ENCODE data around the gene CRYBB3.

CRYBB3 gene

GRCh38 chr22:25213221-25213620 lies 13.6 kb downstream of the CRYBB3 start:
- no peak overlapping the region for H3K27ac ChIP-seq (ENCODE audit: insufficient read depth in 1 of 2, low read depth in 1 of 2, low read length in 2 of 2, poor library complexity in 1 of 2, severe bottlenecking in 2 of 2)
- H3K4me1 ChIP-seq (ENCODE audit: control extremely low read depth in 1 of 4, control insufficient read depth in 4 of 4, insufficient read depth in 4 of 4, low read length in 3 of 4) = no peaks in the 10 kb centered on the region
- ChIA-PET CTCF (interaction anchor here (3.6 kb wide), 1 partner anchor 12 kb away, joined by 13 read pairs; no protein-coding TSS in a partner anchor), POLR2A (no interaction called here)
- no peak overlapping the region for H3K4me3 ChIP-seq (ENCODE audit: control insufficient read depth in 1 of 7, extremely low read depth in 1 of 7, insufficient read depth in 4 of 7, low read depth in 2 of 7, low read length in 6 of 7)
- no peaks in the 10 kb centered on the region for H3K36me3 ChIP-seq (ENCODE audit: control insufficient read depth in 4 of 4, insufficient read depth in 4 of 4, low read length in 3 of 4)
- 90% methylated on average over 3 of the region's 3 CpGs for WGBS (ENCODE audit: insufficient coverage)
- peaks cover 0 to 5% (median 0%) of the 10 kb centered on the region in 5 experiments for H3K27me3 ChIP-seq (replicated peaks in 2 of 5; ENCODE audit: control insufficient read depth in 4 of 5, insufficient read depth in 5 of 5, low read length in 4 of 5)
- peaks cover 0 to 3% (median 0%) of the 10 kb centered on the region in 5 experiments for H3K9me3 ChIP-seq (ENCODE audit: control extremely low read depth in 1 of 5, control insufficient read depth in 4 of 5, insufficient read depth in 2 of 5, low read depth in 1 of 5, low read length in 4 of 5)
- no peak for DNase-seq

- Histone ChIP-seq H3K4me3 (ENCODE audit: control insufficient read depth in 1 of 7, extremely low read depth in 1 of 7, insufficient read depth in 4 of 7, low read depth in 2 of 7, low read length in 6 of 7) (no peak overlapping the region), H3K36me3 (ENCODE audit: control insufficient read depth in 4 of 4, insufficient read depth in 4 of 4, low read length in 3 of 4) (no peaks in the 10 kb centered on the region), H3K4me1 (ENCODE audit: control extremely low read depth in 1 of 4, control insufficient read depth in 4 of 4, insufficient read depth in 4 of 4, low read length in 3 of 4) (no peaks in the 10 kb centered on the region), H3K9me3 (ENCODE audit: control extremely low read depth in 1 of 5, control insufficient read depth in 4 of 5, insufficient read depth in 2 of 5, low read depth in 1 of 5, low read length in 4 of 5) (peaks cover 0 to 3% (median 0%) of the 10 kb centered on the region in 5 experiments), H3K27ac (ENCODE audit: insufficient read depth in 1 of 2, low read depth in 1 of 2, low read length in 2 of 2, poor library complexity in 1 of 2, severe bottlenecking in 2 of 2) (no peak overlapping the region), H3K27me3 (replicated peaks in 2 of 5; ENCODE audit: control insufficient read depth in 4 of 5, insufficient read depth in 5 of 5, low read length in 4 of 5) (peaks cover 0 to 22% (median 3%) of the 10 kb centered on the region in 5 experiments)
- CTCF ChIA-PET = interaction anchor here (1.3 kb wide), 1 partner anchor 14 kb away, joined by 3 read pairs; no protein-coding TSS in a partner anchor
- POLR2A ChIA-PET = no interaction called here
- 80% methylated on average over 1 of the region's 2 CpGs for WGBS (ENCODE audit: insufficient coverage)
- no peak for DNase-seq
Observed at GRCh38 chr22:25216230-25216629, 16.6 kb downstream of the CRYBB3 start.

- WGBS (ENCODE audit: insufficient coverage) = 89% methylated on average over 19 of the region's 19 CpGs
- H3K9me3 ChIP-seq (ENCODE audit: control extremely low read depth in 1 of 5, control insufficient read depth in 4 of 5, insufficient read depth in 2 of 5, low read depth in 1 of 5, low read length in 4 of 5) = no peaks in the 10 kb centered on the region
- H3K4me3 ChIP-seq (ENCODE audit: control insufficient read depth in 1 of 7, extremely low read depth in 1 of 7, insufficient read depth in 4 of 7, low read depth in 2 of 7, low read length in 6 of 7) = no peak within 1 kb of the TSS
- no peaks in the 10 kb centered on the region for H3K36me3 ChIP-seq (ENCODE audit: control insufficient read depth in 4 of 4, insufficient read depth in 4 of 4, low read length in 3 of 4)
- H3K27ac ChIP-seq (ENCODE audit: insufficient read depth in 1 of 2, low read depth in 1 of 2, low read length in 2 of 2, poor library complexity in 1 of 2, severe bottlenecking in 2 of 2) = no peak within 1 kb of the TSS
- CTCF ChIA-PET = no interaction called here
- H3K4me1 ChIP-seq (ENCODE audit: control extremely low read depth in 1 of 4, control insufficient read depth in 4 of 4, insufficient read depth in 4 of 4, low read length in 3 of 4) = no peaks in the 10 kb centered on the region
- POLR2A ChIA-PET = no interaction called here
- DNase-seq = no peak
- peaks cover 0 to 31% (median 3%) of the 10 kb centered on the region in 5 experiments for H3K27me3 ChIP-seq (replicated peaks in 2 of 5; ENCODE audit: control insufficient read depth in 4 of 5, insufficient read depth in 5 of 5, low read length in 4 of 5)
Observed at GRCh38 chr22:25219211-25219689, 19.6 kb downstream of the CRYBB3 start, which contains the start of gene CRYBB2. Gene CRYBB2, plus strand, starts transcription at chr22:25219639. Its CDS starts 1,791 bp downstream, at chr22:25221430.

- H3K4me3 ChIP-seq (ENCODE audit: control insufficient read depth in 1 of 7, extremely low read depth in 1 of 7, insufficient read depth in 4 of 7, low read depth in 2 of 7, low read length in 6 of 7) = no peak overlapping the region
- POLR2A ChIA-PET = no interaction called here
- WGBS (ENCODE audit: insufficient coverage) = no CpG with 5 or more reads among the region's 4 CpGs
- no peaks in the 10 kb centered on the region for H3K9me3 ChIP-seq (ENCODE audit: control extremely low read depth in 1 of 5, control insufficient read depth in 4 of 5, insufficient read depth in 2 of 5, low read depth in 1 of 5, low read length in 4 of 5)
- CTCF ChIA-PET = interaction anchor here (1.0 kb wide), 1 partner anchor 18 kb away, joined by 4 read pairs; no protein-coding TSS in a partner anchor
- H3K4me1 ChIP-seq (ENCODE audit: control extremely low read depth in 1 of 4, control insufficient read depth in 4 of 4, insufficient read depth in 4 of 4, low read length in 3 of 4) = no peaks in the 10 kb centered on the region
- no peak for DNase-seq
- no peaks in the 10 kb centered on the region for H3K36me3 ChIP-seq (ENCODE audit: control insufficient read depth in 4 of 4, insufficient read depth in 4 of 4, low read length in 3 of 4)
- peaks cover 0 to 38% (median 6%) of the 10 kb centered on the region in 5 experiments for H3K27me3 ChIP-seq (replicated peaks in 2 of 5; ENCODE audit: control insufficient read depth in 4 of 5, insufficient read depth in 5 of 5, low read length in 4 of 5)
- H3K27ac ChIP-seq (ENCODE audit: insufficient read depth in 1 of 2, low read depth in 1 of 2, low read length in 2 of 2, poor library complexity in 1 of 2, severe bottlenecking in 2 of 2) = no peak overlapping the region
Observed at GRCh38 chr22:25219948-25220442, 20.3 kb downstream of the CRYBB3 start.

- CTCF ChIA-PET = no interaction called here
- WGBS (ENCODE audit: insufficient coverage) = 96% methylated on average over 6 of the region's 8 CpGs
- no peaks in the 10 kb centered on the region for H3K9me3 ChIP-seq (ENCODE audit: control extremely low read depth in 1 of 5, control insufficient read depth in 4 of 5, insufficient read depth in 2 of 5, low read depth in 1 of 5, low read length in 4 of 5)
- H3K27me3 ChIP-seq (replicated peaks in 2 of 5; ENCODE audit: control insufficient read depth in 4 of 5, insufficient read depth in 5 of 5, low read length in 4 of 5) = peaks cover 0 to 40% (median 8%) of the 10 kb centered on the region in 5 experiments
- H3K4me1 ChIP-seq (ENCODE audit: control extremely low read depth in 1 of 4, control insufficient read depth in 4 of 4, insufficient read depth in 4 of 4, low read length in 3 of 4) = no peaks in the 10 kb centered on the region
- H3K4me3 ChIP-seq (ENCODE audit: control insufficient read depth in 1 of 7, extremely low read depth in 1 of 7, insufficient read depth in 4 of 7, low read depth in 2 of 7, low read length in 6 of 7) = no peak overlapping the region
- no peak for DNase-seq
- H3K36me3 ChIP-seq (ENCODE audit: control insufficient read depth in 4 of 4, insufficient read depth in 4 of 4, low read length in 3 of 4) = no peaks in the 10 kb centered on the region
- H3K27ac ChIP-seq (ENCODE audit: insufficient read depth in 1 of 2, low read depth in 1 of 2, low read length in 2 of 2, poor library complexity in 1 of 2, severe bottlenecking in 2 of 2) = no peak overlapping the region
- POLR2A ChIA-PET = no interaction called here
Observed at GRCh38 chr22:25221790-25222189, 22.1 kb downstream of the CRYBB3 start.

GRCh38 chr22:25223269-25223850 lies 23.7 kb downstream of the CRYBB3 start:
- H3K9me3 ChIP-seq (ENCODE audit: control extremely low read depth in 1 of 5, control insufficient read depth in 4 of 5, insufficient read depth in 2 of 5, low read depth in 1 of 5, low read length in 4 of 5) = no peaks in the 10 kb centered on the region
- ChIA-PET CTCF (no interaction called here), POLR2A (no interaction called here)
- no peaks in the 10 kb centered on the region for H3K4me1 ChIP-seq (ENCODE audit: control extremely low read depth in 1 of 4, control insufficient read depth in 4 of 4, insufficient read depth in 4 of 4, low read length in 3 of 4)
- H3K36me3 ChIP-seq (ENCODE audit: control insufficient read depth in 4 of 4, insufficient read depth in 4 of 4, low read length in 3 of 4) = no peaks in the 10 kb centered on the region
- no peak overlapping the region for H3K4me3 ChIP-seq (ENCODE audit: control insufficient read depth in 1 of 7, extremely low read depth in 1 of 7, insufficient read depth in 4 of 7, low read depth in 2 of 7, low read length in 6 of 7)
- no peak for DNase-seq
- no peak overlapping the region for H3K27ac ChIP-seq (ENCODE audit: insufficient read depth in 1 of 2, low read depth in 1 of 2, low read length in 2 of 2, poor library complexity in 1 of 2, severe bottlenecking in 2 of 2)
- WGBS (ENCODE audit: insufficient coverage) = 89% methylated on average over 7 of the region's 12 CpGs
- H3K27me3 ChIP-seq (replicated peaks in 2 of 5; ENCODE audit: control insufficient read depth in 4 of 5, insufficient read depth in 5 of 5, low read length in 4 of 5) = peaks cover 0 to 42% (median 8%) of the 10 kb centered on the region in 5 experiments

- 97% methylated on average over 12 of the region's 13 CpGs for WGBS (ENCODE audit: insufficient coverage)
- Histone ChIP-seq H3K4me1 (ENCODE audit: control extremely low read depth in 1 of 4, control insufficient read depth in 4 of 4, insufficient read depth in 4 of 4, low read length in 3 of 4) (no peaks in the 10 kb centered on the region), H3K9me3 (ENCODE audit: control extremely low read depth in 1 of 5, control insufficient read depth in 4 of 5, insufficient read depth in 2 of 5, low read depth in 1 of 5, low read length in 4 of 5) (no peaks in the 10 kb centered on the region), H3K27ac (ENCODE audit: insufficient read depth in 1 of 2, low read depth in 1 of 2, low read length in 2 of 2, poor library complexity in 1 of 2, severe bottlenecking in 2 of 2) (no peak overlapping the region), H3K4me3 (ENCODE audit: control insufficient read depth in 1 of 7, extremely low read depth in 1 of 7, insufficient read depth in 4 of 7, low read depth in 2 of 7, low read length in 6 of 7) (no peak overlapping the region), H3K36me3 (ENCODE audit: control insufficient read depth in 4 of 4, insufficient read depth in 4 of 4, low read length in 3 of 4) (no peaks in the 10 kb centered on the region), H3K27me3 (replicated peaks in 2 of 5; ENCODE audit: control insufficient read depth in 4 of 5, insufficient read depth in 5 of 5, low read length in 4 of 5) (peaks cover 2 to 16% (median 6%) of the 10 kb centered on the region in 5 experiments)
- DNase-seq = no peak
- CTCF ChIA-PET = no interaction called here
- POLR2A ChIA-PET = no interaction called here
Observed at GRCh38 chr22:25228822-25229221, 29.2 kb downstream of the CRYBB3 start.
